Stimulated activated CD4-positive, alpha-beta T cell treated with anti-CD3 and anti-CD28 coated beads, Interleukin-15, amount 100 ng/mL, for 24 hours (primary cell): ENCODE data around the gene CCDC121.

Source experiments
- DNase-seq: peaks from one replicate; pipeline ENCODE4 v3.0.0-alpha.2; 2020

CCDC121 gene

GRCh38 chr2:27581417-27582128 lies 47.2 kb downstream of the CCDC121 start:
- no peak for DNase-seq
